ENCODE results near the gene SRBD1. TPM values are rescaled to one million over a fixed set of nuclear protein-coding genes. Genes with fewer than 3 reads are reported as not detected.

Gene SRBD1
- total and polyA plus RNA-seq, 2 of the 8 experiments (the other 6 are each of a cell fraction or from before 2014, with no cell fraction given): 4.6 to 20.0 TPM

GRCh38 chr2:45368792-45369191 lies 242.3 kb downstream of the SRBD1 start:
- Histone ChIP-seq H2BK12ac (ENCODE audit: low read depth, low read length) (no peak overlapping the region), H4K8ac (ENCODE audit: extremely low read depth, insufficient read depth, low read length) (no peak overlapping the region), H3K4me1 (replicated peaks in 1 of 4; ENCODE audit: control insufficient read depth in 3 of 4, insufficient read depth in 4 of 4, low read length in 3 of 4) (peaks cover 0 to 2% (median under 1%) of the 10 kb centered on the region in 4 experiments; a peak in 1 of 7 replicates), H2BK5ac (ENCODE audit: low read depth, low read length) (no peak overlapping the region), H3K36me3 (ENCODE audit: control insufficient read depth in 2 of 4, insufficient read depth in 4 of 4, low read length in 3 of 4) (no peaks in the 10 kb centered on the region), H2BK15ac (ENCODE audit: low read length) (no peak overlapping the region), H3K23me2 (ENCODE audit: low read depth, low read length) (no peaks in the 10 kb centered on the region), H3K79me1 (ENCODE audit: low read depth, low read length) (no peaks in the 10 kb centered on the region), H3K18ac (ENCODE audit: extremely low read depth, low read length) (no peak overlapping the region), H3K56ac (replicated peaks; ENCODE audit: insufficient read length, low read depth, low read length) (no peak overlapping the region), H2BK20ac (ENCODE audit: low read length) (no peak overlapping the region), H4K5ac (ENCODE audit: insufficient read length, low read depth, low read length) (no peak overlapping the region), H2AFZ (ENCODE audit: low read length) (no peak overlapping the region), H3K9me3 (ENCODE audit: insufficient read depth in 2 of 2, low read depth in 1 of 2, low read length in 1 of 2) (no peaks in the 10 kb centered on the region), H3K4me3 (ENCODE audit: extremely low read depth in 1 of 4, insufficient read depth in 2 of 4, low read depth in 3 of 4, low read length in 4 of 4) (no peak overlapping the region), H4K91ac (replicated peaks; ENCODE audit: insufficient read length, low read length) (no peak overlapping the region), H2BK120ac (replicated peaks; ENCODE audit: low read depth, low read length) (no peak overlapping the region), H3K27me3 (replicated peaks in 1 of 4; ENCODE audit: control insufficient read depth in 3 of 4, extremely low read depth in 1 of 4, insufficient read depth in 3 of 4, low read length in 3 of 4) (no peaks in the 10 kb centered on the region), H3K4ac (replicated peaks; ENCODE audit: insufficient read length, low read depth, low read length) (no peak overlapping the region), H4K20me1 (replicated peaks in 1 of 2; ENCODE audit: control insufficient read depth in 1 of 2, insufficient read depth in 2 of 2, low read length in 2 of 2) (no peaks in the 10 kb centered on the region), H3K23ac (ENCODE audit: insufficient read length) (no peak overlapping the region), H3K79me2 (ENCODE audit: control insufficient read depth in 1 of 2, insufficient read depth in 2 of 2, low read length in 2 of 2) (no peaks in the 10 kb centered on the region), H2AK5ac (ENCODE audit: low read depth, low read length) (no peak overlapping the region), H3K27ac (ENCODE audit: low read depth, low read length) (no peak overlapping the region), H3K4me2 (ENCODE audit: insufficient read depth in 1 of 2, low read depth in 2 of 2, low read length in 2 of 2) (no peak overlapping the region), H3K9ac (replicated peaks in 1 of 4; ENCODE audit: extremely low read depth in 1 of 4, low read depth in 3 of 4, low read length in 3 of 4) (no peak overlapping the region), H3K14ac (ENCODE audit: insufficient read length) (no peak overlapping the region)
- ChIA-PET CTCF (ENCODE audit: partially characterized antibody) (no interaction called here), POLR2A (ENCODE audit: partially characterized antibody) (no interaction called here)
- no peak for DNase-seq (ENCODE audit: low read depth in 1 of 2, low spot score in 2 of 2)
- TF ChIP-seq SAP30 (IDR thresholded peaks at IDR 0.05; ENCODE audit: insufficient read depth, insufficient replicate concordance, low read length): no peak
- no peak for TF ChIP-seq JUND (IDR thresholded peaks at IDR 0.05; ENCODE audit: low read length)
- TF ChIP-seq YY1 (IDR thresholded peaks at IDR 0.05; ENCODE audit: low read depth, low read length): no peak
- WGBS, 2 experiments (ENCODE audit: extremely low coverage in 1 of 2, insufficient coverage in 1 of 2, insufficient read length in 1 of 2, insufficient replicate concordance in 2 of 2, low coverage in 1 of 2, low lambda C conversion rate in 2 of 2, missing lambda C conversion rate in 1 of 2): 100% methylated on average over 1 of the region's 1 CpG; no CpG with 5 or more reads in 1 of the 2 experiments
- no peak for FAIRE-seq

Data from H1 (cell line).